HEK293 (cell line): ENCODE data around the gene BFSP2.

Source experiments
- CTCF ChIA-PET: fragments of 350-600 bp; formaldehyde crosslinking; extraction: SDS; loops from one replicate; lab custom pipeline; 2021; ENCODE audit warnings: antibody characterized with exemption; lab: Yijun Ruan, JAX
- POLR2A ChIA-PET: fragments of 300-600 bp; formaldehyde crosslinking; extraction: SDS; loops from one replicate; lab custom pipeline; 2020; ENCODE audit warnings: antibody characterized with exemption, inconsistent platforms; lab: Yijun Ruan, JAX
- H3K27ac ChIP-seq: fragments of 200-500 bp; sonication (Bioruptor generic); 2 replicates; pipeline ENCODE4 v1.5.1; 2014; ENCODE audit warnings: low read depth, low read length, control low read depth, inconsistent platforms; ENCODE audit errors: extremely low read depth
- H3K36me3 ChIP-seq, 2 experiments: fragments of 200-500 bp in 1 of 2; sonication (Bioruptor generic) in 1 of 2; 1 replicate in 1 of 2; 2 replicates in 1 of 2; pipeline ENCODE4 v1.5.1; 2014 to 2017; ENCODE audit warnings: inconsistent platforms in 2 of 2, low read length in 2 of 2; ENCODE audit not compliant: control insufficient read depth in 2 of 2, insufficient read depth in 1 of 2
- H3K4me1 ChIP-seq: fragments of 200-500 bp; sonication (Bioruptor generic); 2 replicates; pipeline ENCODE4 v1.5.1; 2014; ENCODE audit warnings: mild to moderate bottlenecking, low read length, inconsistent platforms; ENCODE audit not compliant: control insufficient read depth, insufficient read depth
- H3K4me3 ChIP-seq: 2 replicates; pipeline ENCODE4 v1.5.1; 2011; ENCODE audit warnings: low read depth, mild to moderate bottlenecking, control low read depth, low read length, moderate library complexity
- H3K9me3 ChIP-seq: fragments of 200-500 bp; sonication (Bioruptor generic); 2 replicates; pipeline ENCODE4 v1.5.1; 2014; ENCODE audit warnings: low read depth, low read length, inconsistent platforms; ENCODE audit not compliant: control insufficient read depth, insufficient read depth
- BCL11A ChIP-seq: fragments of 450-650 bp; formaldehyde crosslinking; IDR thresholded peaks from 2 replicates; pipeline ENCODE4 v1.5.1; 2016; ENCODE audit warnings: low read depth, missing biosample characterization, missing genetic modification characterization
- HOXA7 ChIP-seq: sonication (generic); formaldehyde crosslinking; IDR thresholded peaks from 2 replicates; pipeline ENCODE4 v1.8.1; 2022; ENCODE audit warnings: missing genetic modification reagents, borderline replicate concordance
- PRDM4 ChIP-seq: fragments of 450-650 bp; formaldehyde crosslinking; IDR thresholded peaks from 2 replicates; pipeline ENCODE4 v1.5.1; 2017; ENCODE audit warnings: missing biosample characterization, missing genetic modification characterization
- TSHZ1 ChIP-seq: fragments of 450-650 bp; formaldehyde crosslinking; IDR thresholded peaks from 2 replicates; pipeline ENCODE4 v1.5.1; 2016; ENCODE audit warnings: missing biosample characterization, missing genetic modification characterization, borderline replicate concordance
- YY1 ChIP-seq: fragments of 450-650 bp; formaldehyde crosslinking; IDR thresholded peaks from 2 replicates; pipeline ENCODE4 v1.5.1; 2018; ENCODE audit warnings: missing biosample characterization, missing genetic modification characterization
- ZNF114 ChIP-seq: fragments of 450-650 bp; formaldehyde crosslinking; IDR thresholded peaks from 2 replicates; pipeline ENCODE4 v1.5.0; 2017; ENCODE audit warnings: missing biosample characterization, missing genetic modification characterization
- ZNF133 ChIP-seq: fragments of 450-650 bp; formaldehyde crosslinking; IDR thresholded peaks from 2 replicates; pipeline ENCODE4 v1.5.1; 2016; ENCODE audit warnings: missing biosample characterization, missing genetic modification characterization
- ZNF175 ChIP-seq: fragments of 450-650 bp; formaldehyde crosslinking; IDR thresholded peaks from 2 replicates; pipeline ENCODE4 v1.5.1; 2016; ENCODE audit warnings: missing biosample characterization, missing genetic modification characterization
- ZNF18 ChIP-seq: fragments of 450-650 bp; formaldehyde crosslinking; IDR thresholded peaks from 2 replicates; pipeline ENCODE4 v1.5.1; 2016; ENCODE audit warnings: missing biosample characterization, missing genetic modification characterization
- ZNF239 ChIP-seq: fragments of 450-650 bp; formaldehyde crosslinking; IDR thresholded peaks from 2 replicates; pipeline ENCODE4 v1.5.1; 2016; ENCODE audit warnings: missing biosample characterization, missing genetic modification characterization
- ZNF24 ChIP-seq: fragments of 450-650 bp; formaldehyde crosslinking; IDR thresholded peaks from 2 replicates; pipeline ENCODE4 v1.5.1; 2016; ENCODE audit warnings: missing biosample characterization, missing genetic modification characterization
- ZNF292 ChIP-seq: fragments of 450-650 bp; formaldehyde crosslinking; IDR thresholded peaks from 2 replicates; pipeline ENCODE4 v1.5.1; 2016; ENCODE audit warnings: low read depth, missing biosample characterization, missing genetic modification characterization, borderline replicate concordance
- ZNF354C ChIP-seq: fragments of 450-650 bp; formaldehyde crosslinking; IDR thresholded peaks from 2 replicates; pipeline ENCODE4 v1.5.1; 2016; ENCODE audit warnings: missing biosample characterization, missing genetic modification characterization, low read depth, borderline replicate concordance
- ZNF513 ChIP-seq: fragments of 450-650 bp; IDR thresholded peaks from 2 replicates; pipeline ENCODE4 v1.5.1; 2018; ENCODE audit warnings: missing biosample characterization, missing genetic modification characterization
- ZNF514 ChIP-seq: fragments of 450-650 bp; formaldehyde crosslinking; IDR thresholded peaks from 2 replicates; pipeline ENCODE4 v1.5.1; 2016; ENCODE audit warnings: missing biosample characterization, missing genetic modification characterization
- ZNF521 ChIP-seq: fragments of 450-650 bp; formaldehyde crosslinking; IDR thresholded peaks from 2 replicates; pipeline ENCODE4 v1.5.1; 2017; ENCODE audit warnings: missing biosample characterization, mild to moderate bottlenecking, missing genetic modification characterization
- ZNF530 ChIP-seq: fragments of 450-650 bp; formaldehyde crosslinking; IDR thresholded peaks from 2 replicates; pipeline ENCODE4 v1.5.1; 2016; ENCODE audit warnings: low read depth, missing biosample characterization, missing genetic modification characterization
- ZNF548 ChIP-seq: fragments of 450-650 bp; formaldehyde crosslinking; IDR thresholded peaks from 2 replicates; pipeline ENCODE4 v1.5.1; 2016; ENCODE audit warnings: missing biosample characterization, missing genetic modification characterization
- ZNF560 ChIP-seq: fragments of 450-650 bp; formaldehyde crosslinking; IDR thresholded peaks from 2 replicates; pipeline ENCODE4 v1.5.1; 2017; ENCODE audit warnings: missing biosample characterization, missing genetic modification characterization, borderline replicate concordance
- ZNF621 ChIP-seq: fragments of 450-650 bp; formaldehyde crosslinking; IDR thresholded peaks from 2 replicates; pipeline ENCODE4 v1.5.1; 2017; ENCODE audit warnings: missing biosample characterization, missing genetic modification characterization
- ZNF629 ChIP-seq: fragments of 450-650 bp; formaldehyde crosslinking; IDR thresholded peaks from 2 replicates; pipeline ENCODE4 v1.5.1; 2017; ENCODE audit warnings: missing biosample characterization, missing genetic modification characterization
- ZNF639 ChIP-seq: fragments of 450-650 bp; formaldehyde crosslinking; IDR thresholded peaks from 2 replicates; pipeline ENCODE4 v1.5.1; 2016; ENCODE audit warnings: missing biosample characterization, missing genetic modification characterization
- ZNF660 ChIP-seq: fragments of 450-650 bp; IDR thresholded peaks from 2 replicates; pipeline ENCODE4 v1.5.1; 2018; ENCODE audit warnings: missing biosample characterization, mild to moderate bottlenecking, missing genetic modification characterization
- ZNF707 ChIP-seq: fragments of 450-650 bp; formaldehyde crosslinking; IDR thresholded peaks from 2 replicates; pipeline ENCODE4 v1.5.1; 2016; ENCODE audit warnings: missing biosample characterization, missing genetic modification characterization

The BFSP2 gene

GRCh38 chr3:133408366-133408765, 8.5 kb downstream of the BFSP2 start (continued):
- no peak for TF ChIP-seq PRDM4 (tag by site-specific recombination)
- no peak for TF ChIP-seq ZNF639 (tag by site-specific recombination)
- TF ChIP-seq ZNF660 (tag by site-specific recombination), result no peak
- no peak for TF ChIP-seq ZNF548 (tag by site-specific recombination)
- TF ChIP-seq ZNF133, result no peak
- TF ChIP-seq ZNF707 (tag by site-specific recombination), result no peak
- no peak for TF ChIP-seq ZNF292 (tag by site-specific recombination)
- no peak for TF ChIP-seq ZNF521 (tag by site-specific recombination)
- TF ChIP-seq BCL11A (tag by site-specific recombination), result no peak
- no peak for TF ChIP-seq HOXA7 (CRISPR knock-in tag)
- TF ChIP-seq ZNF354C, result no peak

- TF ChIP-seq ZNF514, result no peak
- no peak for TF ChIP-seq ZNF24 (tag by site-specific recombination)
- no peak for TF ChIP-seq ZNF239
- TF ChIP-seq TSHZ1, result no peak
- no peak for TF ChIP-seq ZNF175 (tag by site-specific recombination)
- no peak for TF ChIP-seq ZNF530 (tag by site-specific recombination)
- TF ChIP-seq YY1 (tag by site-specific recombination), result no peak
- no peak for TF ChIP-seq ZNF621
- TF ChIP-seq ZNF629, result no peak
- no peak for TF ChIP-seq ZNF560 (tag by site-specific recombination)
- TF ChIP-seq ZNF18 (tag by site-specific recombination), result no peak
- TF ChIP-seq ZNF513 (tag by site-specific recombination), result no peak
- no peak for TF ChIP-seq ZNF114
- no peak for TF ChIP-seq ZNF660 (tag by site-specific recombination)
- no peaks in the 10 kb centered on the region for H3K9me3 ChIP-seq
- H3K4me1 ChIP-seq, result no peaks in the 10 kb centered on the region
- H3K4me3 ChIP-seq, result no peak overlapping the region
- ChIA-PET POLR2A (no interaction called here), CTCF (interaction anchor here (1.6 kb wide), 1 partner anchor 14 kb away, joined by 5 read pairs; no protein-coding TSS in a partner anchor)
- no peak overlapping the region for H3K27ac ChIP-seq
- no peaks in the 10 kb centered on the region for H3K36me3 ChIP-seq
Measured at GRCh38 chr3:133408961-133409360, 9.1 kb downstream of the BFSP2 start.
